ENCODE results near the gene MYOT.

- TF ChIP-seq POLR2A (IDR thresholded peaks at IDR 0.05) (no peak), POLR2AphosphoS5 (IDR thresholded peaks at IDR 0.05) (no peak)
- TF ChIP-seq, protein P1, sequence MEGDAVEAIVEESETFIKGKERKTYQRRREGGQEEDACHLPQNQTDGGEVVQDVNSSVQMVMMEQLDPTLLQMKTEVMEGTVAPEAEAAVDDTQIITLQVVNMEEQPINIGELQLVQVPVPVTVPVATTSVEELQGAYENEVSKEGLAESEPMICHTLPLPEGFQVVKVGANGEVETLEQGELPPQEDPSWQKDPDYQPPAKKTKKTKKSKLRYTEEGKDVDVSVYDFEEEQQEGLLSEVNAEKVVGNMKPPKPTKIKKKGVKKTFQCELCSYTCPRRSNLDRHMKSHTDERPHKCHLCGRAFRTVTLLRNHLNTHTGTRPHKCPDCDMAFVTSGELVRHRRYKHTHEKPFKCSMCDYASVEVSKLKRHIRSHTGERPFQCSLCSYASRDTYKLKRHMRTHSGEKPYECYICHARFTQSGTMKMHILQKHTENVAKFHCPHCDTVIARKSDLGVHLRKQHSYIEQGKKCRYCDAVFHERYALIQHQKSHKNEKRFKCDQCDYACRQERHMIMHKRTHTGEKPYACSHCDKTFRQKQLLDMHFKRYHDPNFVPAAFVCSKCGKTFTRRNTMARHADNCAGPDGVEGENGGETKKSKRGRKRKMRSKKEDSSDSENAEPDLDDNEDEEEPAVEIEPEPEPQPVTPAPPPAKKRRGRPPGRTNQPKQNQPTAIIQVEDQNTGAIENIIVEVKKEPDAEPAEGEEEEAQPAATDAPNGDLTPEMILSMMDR (IDR thresholded peaks at IDR 0.05) = no peak
Observed at GRCh38 chr5:137901011-137901817, 33.6 kb downstream of the MYOT start.
